ENCODE data around the gene PP2D1. TPM values are rescaled to one million over a fixed set of nuclear protein-coding genes. Genes with fewer than 3 reads are reported as not detected.

Gene PP2D1, protein sequence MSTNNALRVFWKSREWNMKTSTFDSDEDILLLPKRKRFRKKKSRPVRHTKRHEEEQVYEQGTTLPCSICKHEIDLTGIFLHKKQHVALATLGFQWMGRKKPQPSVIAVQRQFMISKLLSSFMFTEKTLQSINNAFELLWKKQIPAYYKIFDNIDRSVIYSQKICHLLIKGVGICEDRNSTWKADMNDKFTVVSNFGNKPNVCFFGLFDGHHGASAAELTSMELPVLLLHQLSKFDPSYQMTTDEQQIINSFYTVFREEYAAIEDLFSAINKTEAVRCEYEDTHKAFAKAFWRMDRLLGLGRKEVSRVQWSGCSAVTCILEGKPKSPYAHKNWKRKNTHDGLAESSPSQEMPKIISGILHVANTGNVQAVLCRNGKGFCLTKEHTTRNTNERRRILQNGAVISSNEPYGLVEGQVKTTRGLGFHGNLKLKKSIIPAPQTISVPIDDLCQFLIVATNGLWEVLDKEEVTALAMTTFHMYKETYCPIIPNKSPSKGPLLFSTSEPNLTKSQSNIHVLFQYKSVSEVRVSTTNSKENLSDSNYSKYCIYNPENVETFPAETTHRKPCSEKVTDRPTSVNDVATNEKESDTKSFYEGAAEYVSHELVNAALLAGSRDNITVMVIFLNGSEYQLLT
- not detected for total RNA-seq

DNA sequence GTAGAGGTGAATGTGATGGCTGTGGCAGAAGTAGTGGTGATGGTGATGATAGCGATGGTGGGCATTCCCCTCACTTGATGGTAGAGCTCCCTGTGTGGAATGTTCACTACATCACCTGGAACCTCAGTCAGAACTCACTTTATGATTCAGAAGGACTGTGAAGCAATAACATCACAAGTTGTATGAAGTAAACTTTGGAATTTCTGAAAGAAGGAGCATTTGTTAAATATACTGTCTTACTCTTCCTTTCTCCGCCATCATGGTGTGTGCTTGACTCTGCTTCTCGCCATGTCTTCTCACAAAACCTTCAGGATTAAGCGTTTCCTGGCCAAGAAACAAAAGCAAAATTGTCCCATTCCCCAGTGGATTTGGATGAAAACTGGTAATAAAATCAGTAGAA is at the start of gene PP2D1:
TSS of gene PP2D1 (minus strand) at position 101 of the 400 bp plus-strand sequence. CDS start 192 bp downstream, outside the sequence.
- TF ChIP-seq POLR2A (IDR thresholded peaks at IDR 0.05) = no peak
- TF ChIP-seq, protein P1, sequence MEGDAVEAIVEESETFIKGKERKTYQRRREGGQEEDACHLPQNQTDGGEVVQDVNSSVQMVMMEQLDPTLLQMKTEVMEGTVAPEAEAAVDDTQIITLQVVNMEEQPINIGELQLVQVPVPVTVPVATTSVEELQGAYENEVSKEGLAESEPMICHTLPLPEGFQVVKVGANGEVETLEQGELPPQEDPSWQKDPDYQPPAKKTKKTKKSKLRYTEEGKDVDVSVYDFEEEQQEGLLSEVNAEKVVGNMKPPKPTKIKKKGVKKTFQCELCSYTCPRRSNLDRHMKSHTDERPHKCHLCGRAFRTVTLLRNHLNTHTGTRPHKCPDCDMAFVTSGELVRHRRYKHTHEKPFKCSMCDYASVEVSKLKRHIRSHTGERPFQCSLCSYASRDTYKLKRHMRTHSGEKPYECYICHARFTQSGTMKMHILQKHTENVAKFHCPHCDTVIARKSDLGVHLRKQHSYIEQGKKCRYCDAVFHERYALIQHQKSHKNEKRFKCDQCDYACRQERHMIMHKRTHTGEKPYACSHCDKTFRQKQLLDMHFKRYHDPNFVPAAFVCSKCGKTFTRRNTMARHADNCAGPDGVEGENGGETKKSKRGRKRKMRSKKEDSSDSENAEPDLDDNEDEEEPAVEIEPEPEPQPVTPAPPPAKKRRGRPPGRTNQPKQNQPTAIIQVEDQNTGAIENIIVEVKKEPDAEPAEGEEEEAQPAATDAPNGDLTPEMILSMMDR (IDR thresholded peaks at IDR 0.05) = no peak
- Histone ChIP-seq H3K4me3 (no peak within 1 kb of the TSS), H3K27ac (no peak within 1 kb of the TSS), H3K27me3 (no peaks in the 10 kb centered on the region), H3K36me3 (no peaks in the 10 kb centered on the region), H3K4me1 (no peaks in the 10 kb centered on the region), H3K9me3 (no peaks in the 10 kb centered on the region)
- DNase-seq = no peak

DNA sequence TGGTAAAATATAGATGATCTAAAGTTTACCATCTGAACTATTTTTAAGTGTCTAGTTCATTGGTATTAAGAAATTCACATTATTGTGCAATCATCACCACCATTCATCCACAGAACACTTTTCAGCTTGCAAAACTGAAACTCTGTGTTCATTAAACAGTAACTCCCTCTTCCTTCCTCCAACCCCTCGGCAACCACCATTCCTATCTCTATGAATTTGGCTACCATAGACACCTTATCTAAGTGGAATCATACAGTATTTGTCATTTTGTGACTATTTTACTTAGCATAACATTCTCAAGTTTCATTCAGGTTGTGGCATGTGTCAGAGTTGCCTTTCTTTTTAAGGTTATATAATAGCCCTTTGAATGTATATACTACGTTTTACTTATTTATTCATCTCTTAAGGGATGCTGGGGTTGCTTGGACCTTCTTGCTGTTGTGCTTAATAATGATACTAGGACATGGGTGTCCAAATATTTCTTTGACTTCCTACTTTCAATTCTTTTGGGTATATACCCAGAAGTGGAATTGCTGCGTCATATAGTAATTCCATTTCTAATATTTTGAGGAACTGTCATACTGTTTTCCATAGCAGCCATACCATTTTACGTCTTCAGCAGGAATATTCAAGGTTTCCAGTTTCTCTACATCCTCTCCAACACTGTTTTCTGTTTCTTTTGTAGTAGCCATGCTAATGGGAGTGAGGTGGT is 49.1 kb upstream of the PP2D1 start:
- Histone ChIP-seq H3K4me1 (peaks cover 0 to 20% (median 6%) of the 10 kb centered on the region in 4 donors), H3K36me3 (no peaks in the 10 kb centered on the region), H3K27ac (peak overlapping the region in 1 of 4 donors; percentile 7), H3K27me3 (no peaks in the 10 kb centered on the region), H3K9me3 (no peaks in the 10 kb centered on the region), H3K4me3 (no peak overlapping the region)
- DNase-seq = no peak
- no peak for TF ChIP-seq POLR2A (IDR thresholded peaks at IDR 0.05)
- TF ChIP-seq, protein P1 (IDR thresholded peaks at IDR 0.05) = no peak

DNA sequence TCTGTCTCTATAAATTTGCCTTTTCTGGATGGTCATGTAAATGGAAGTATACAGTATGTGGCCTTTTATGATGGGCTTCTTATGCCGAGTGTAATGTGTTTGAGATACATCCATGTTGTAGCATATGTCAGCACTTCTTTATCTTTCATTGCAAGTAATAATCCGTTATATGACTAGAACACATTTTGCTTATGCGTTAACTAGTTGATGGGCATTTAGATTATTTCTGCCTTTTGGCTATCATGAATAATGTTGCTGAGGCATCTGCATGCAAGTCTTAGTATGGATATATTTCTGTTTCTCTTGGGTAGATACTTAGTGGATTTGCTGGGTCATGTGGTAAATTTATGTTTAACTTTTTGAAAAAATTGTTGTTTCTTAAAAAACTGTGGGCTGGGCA is 47.9 kb upstream of the PP2D1 start:
- Histone ChIP-seq H3K27me3 (no peaks in the 10 kb centered on the region), H3K9me3 (no peaks in the 10 kb centered on the region), H3K36me3 (no peaks in the 10 kb centered on the region), H3K27ac (no peak overlapping the region), H3K4me1 (peaks cover 0 to 32% (median 9%) of the 10 kb centered on the region in 4 donors), H3K4me3 (no peak overlapping the region)
- TF ChIP-seq, protein P1 (IDR thresholded peaks at IDR 0.05) = no peak
- TF ChIP-seq POLR2A (IDR thresholded peaks at IDR 0.05) = no peak
- no peak for DNase-seq

DNA sequence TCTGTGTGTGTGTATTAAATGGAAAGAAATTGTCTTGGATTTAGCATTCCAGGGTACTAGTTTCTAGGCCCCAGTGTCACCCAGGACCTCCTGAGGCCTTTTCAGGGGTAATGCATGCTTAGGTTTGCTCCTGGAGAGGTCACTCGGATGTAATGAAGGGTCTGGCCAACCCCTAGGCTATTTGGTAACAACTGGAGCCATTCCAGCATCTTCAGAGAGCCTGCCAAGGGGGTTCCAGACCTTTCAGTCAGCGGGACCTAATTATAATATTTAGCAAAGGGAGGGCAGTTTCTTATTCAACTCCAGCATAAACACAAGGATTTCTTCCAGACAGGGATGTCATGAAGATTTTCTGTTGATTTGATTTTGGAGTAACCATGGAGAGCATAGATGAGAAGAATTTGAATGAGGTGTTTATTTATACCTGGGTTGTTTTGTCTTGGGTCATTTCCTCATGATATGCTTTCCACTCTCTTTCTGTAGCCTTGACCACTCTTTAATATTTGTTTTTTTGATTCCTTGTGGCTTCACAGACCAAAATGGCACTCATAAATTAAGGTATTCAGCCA is 45.6 kb upstream of the PP2D1 start:
- no peaks in the 10 kb centered on the region for H3K9me3 ChIP-seq
- H3K4me3 ChIP-seq = no peak overlapping the region
- DNase-seq = no peak
- peaks cover 0 to 37% (median 13%) of the 10 kb centered on the region in 4 donors for H3K4me1 ChIP-seq
- no peaks in the 10 kb centered on the region for H3K36me3 ChIP-seq
- TF ChIP-seq POLR2A (IDR thresholded peaks at IDR 0.05) = no peak
- TF ChIP-seq, protein P1 (IDR thresholded peaks at IDR 0.05) = no peak
- no peaks in the 10 kb centered on the region for H3K27me3 ChIP-seq
- peak overlapping the region in 2 of 4 donors; percentile 21 to 34 for H3K27ac ChIP-seq
